CD4-positive, alpha-beta T cell treated with Interleukin-10 for 1 hour (primary cell): ENCODE results near the gene GALNT9.
"Not testable (repeated sequence)": the region's sequence is repeated elsewhere in the genome, so short reads cannot be mapped to it uniquely, and the experiment has no call there.

Experiments used
- DNase-seq: peaks from one replicate; pipeline ENCODE4 v3.0.0-alpha.2; 2020

Gene GALNT9

GRCh38 chr12:132263451-132264049 is 65.8 kb downstream of the GALNT9 start:
- DNase-seq: no peak

- DNase-seq: no peak
Observed at GRCh38 chr12:132263061-132263360, 66.4 kb downstream of the GALNT9 start.

GRCh38 chr12:132262256-132263060 is 66.9 kb downstream of the GALNT9 start:
- DNase-seq: no peak

- DNase-seq: no peak
Observed at GRCh38 chr12:132261328-132262138, 67.9 kb downstream of the GALNT9 start.

- DNase-seq: no peak
Observed at GRCh38 chr12:132260721-132261120, 68.7 kb downstream of the GALNT9 start.

- no peak for DNase-seq
Observed at GRCh38 chr12:132259872-132260695, 69.3 kb downstream of the GALNT9 start.

GRCh38 chr12:132259364-132259871 is 70.0 kb downstream of the GALNT9 start:
- no peak for DNase-seq

- DNase-seq: no peak
Observed at GRCh38 chr12:132258543-132258942, 70.8 kb downstream of the GALNT9 start.

- no peak for DNase-seq
Observed at GRCh38 chr12:132257955-132258490, 71.4 kb downstream of the GALNT9 start.

- DNase-seq: no peak
Observed at GRCh38 chr12:132257206-132257954, 72.0 kb downstream of the GALNT9 start.

- no peak for DNase-seq
Observed at GRCh38 chr12:132256646-132257045, 72.7 kb downstream of the GALNT9 start.

GRCh38 chr12:132255642-132256041 is 73.7 kb downstream of the GALNT9 start:
- DNase-seq: no peak

GRCh38 chr12:132253698-132254480 is 75.5 kb downstream of the GALNT9 start:
- no peak for DNase-seq

- not testable (repeated sequence) for DNase-seq
Observed at GRCh38 chr12:132252981-132253380, 76.4 kb downstream of the GALNT9 start.

- DNase-seq: no peak
Observed at GRCh38 chr12:132251741-132252490, 77.5 kb downstream of the GALNT9 start.

- DNase-seq: no peak
Observed at GRCh38 chr12:132251310-132251709, 78.1 kb downstream of the GALNT9 start.

- DNase-seq: no peak
Observed at GRCh38 chr12:132250707-132251106, 78.7 kb downstream of the GALNT9 start.

- DNase-seq: no peak
Observed at GRCh38 chr12:132249689-132250478, 79.5 kb downstream of the GALNT9 start.
